Lower leg skin (tissue), 3 donors: ENCODE results near the gene GTSF1L.

Source experiments
- POLR2A ChIP-seq, 2 donors: fragments of 450-650 bp; IDR thresholded peaks; one replicate each; pipeline ENCODE4 v1.6.1; 2016 to 2017; ENCODE audit warnings: antibody characterized with exemption in 2 of 2, mild to moderate bottlenecking in 1 of 2, moderate library complexity in 1 of 2
- TF ChIP-seq, protein P1 (sequence below), 3 donors: fragments of 450-650 bp; IDR thresholded peaks; one replicate each; pipeline ENCODE4 v1.5.1; 2016; ENCODE audit warnings: antibody characterized with exemption in 3 of 3, mild to moderate bottlenecking in 3 of 3, moderate library complexity in 2 of 3

GRCh38 chr20:43717616-43717995 lies 9.2 kb downstream of the GTSF1L start:
- TF ChIP-seq, protein P1, sequence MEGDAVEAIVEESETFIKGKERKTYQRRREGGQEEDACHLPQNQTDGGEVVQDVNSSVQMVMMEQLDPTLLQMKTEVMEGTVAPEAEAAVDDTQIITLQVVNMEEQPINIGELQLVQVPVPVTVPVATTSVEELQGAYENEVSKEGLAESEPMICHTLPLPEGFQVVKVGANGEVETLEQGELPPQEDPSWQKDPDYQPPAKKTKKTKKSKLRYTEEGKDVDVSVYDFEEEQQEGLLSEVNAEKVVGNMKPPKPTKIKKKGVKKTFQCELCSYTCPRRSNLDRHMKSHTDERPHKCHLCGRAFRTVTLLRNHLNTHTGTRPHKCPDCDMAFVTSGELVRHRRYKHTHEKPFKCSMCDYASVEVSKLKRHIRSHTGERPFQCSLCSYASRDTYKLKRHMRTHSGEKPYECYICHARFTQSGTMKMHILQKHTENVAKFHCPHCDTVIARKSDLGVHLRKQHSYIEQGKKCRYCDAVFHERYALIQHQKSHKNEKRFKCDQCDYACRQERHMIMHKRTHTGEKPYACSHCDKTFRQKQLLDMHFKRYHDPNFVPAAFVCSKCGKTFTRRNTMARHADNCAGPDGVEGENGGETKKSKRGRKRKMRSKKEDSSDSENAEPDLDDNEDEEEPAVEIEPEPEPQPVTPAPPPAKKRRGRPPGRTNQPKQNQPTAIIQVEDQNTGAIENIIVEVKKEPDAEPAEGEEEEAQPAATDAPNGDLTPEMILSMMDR (IDR thresholded peaks at IDR 0.05), result no peak
- TF ChIP-seq POLR2A (IDR thresholded peaks at IDR 0.05), result no peak
